LNCAP (cell line): ENCODE measurements around the gene TM4SF4.

ENCODE experiments used
- CTCF ChIP-seq: fragments of 450-650 bp; IDR thresholded peaks from 2 replicates; pipeline ENCODE4 v1.5.1; 2017; ENCODE audit warnings: mild to moderate bottlenecking

Gene TM4SF4

DNA sequence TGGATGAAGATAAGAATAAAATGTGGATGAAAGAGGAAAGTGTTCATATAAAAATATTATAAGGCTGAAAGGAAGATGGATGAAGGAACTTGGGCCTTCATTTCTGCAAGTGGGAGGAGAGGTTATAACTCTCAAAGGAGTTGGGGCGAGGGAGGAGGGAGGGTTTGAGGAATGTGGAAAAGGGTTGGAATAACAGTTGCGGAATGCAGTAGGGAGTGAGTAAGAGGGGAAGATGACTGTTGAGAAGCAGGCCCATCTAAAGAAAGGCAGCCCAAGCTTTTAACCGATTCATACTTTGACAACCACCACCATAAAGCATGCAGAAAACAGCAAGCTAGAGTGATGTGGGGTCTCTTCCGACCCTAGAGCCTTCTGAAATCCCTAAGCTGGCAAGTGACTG is 8.3 kb upstream of the TM4SF4 start:
- no peak for TF ChIP-seq CTCF

DNA sequence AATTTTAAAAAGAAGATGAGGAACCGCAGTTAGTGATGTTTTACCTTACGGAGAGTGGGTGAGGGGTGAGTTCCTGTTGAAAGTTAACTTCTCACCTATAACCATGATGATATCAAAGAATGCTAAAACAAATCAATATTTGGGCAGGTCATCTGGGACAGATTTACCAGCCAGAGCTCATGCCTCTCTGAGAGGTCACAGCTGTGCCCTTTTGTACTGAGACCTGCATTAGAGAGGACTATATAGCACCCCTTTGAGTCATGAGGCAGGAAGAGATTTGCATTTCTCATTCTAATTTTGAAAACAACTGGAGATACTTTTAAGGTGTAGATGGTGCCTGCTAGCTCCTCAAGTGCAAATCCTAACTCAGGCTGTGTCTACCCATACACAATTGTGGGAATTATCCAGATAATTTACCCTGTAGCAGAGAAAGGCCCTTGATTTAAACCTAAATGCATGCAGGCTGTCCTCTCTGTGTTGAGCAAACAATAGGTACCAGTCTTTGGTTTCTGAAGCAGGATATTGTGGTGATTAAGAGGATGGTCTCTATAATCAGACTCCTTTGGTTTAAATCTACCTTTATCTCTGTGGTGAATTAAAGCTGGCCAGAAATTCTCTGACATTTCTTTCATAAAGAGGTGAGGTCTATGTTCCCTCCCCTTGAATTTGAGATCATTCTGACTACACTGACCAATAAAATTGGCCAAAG is 5.8 kb upstream of the TM4SF4 start:
- no peak for TF ChIP-seq CTCF

DNA sequence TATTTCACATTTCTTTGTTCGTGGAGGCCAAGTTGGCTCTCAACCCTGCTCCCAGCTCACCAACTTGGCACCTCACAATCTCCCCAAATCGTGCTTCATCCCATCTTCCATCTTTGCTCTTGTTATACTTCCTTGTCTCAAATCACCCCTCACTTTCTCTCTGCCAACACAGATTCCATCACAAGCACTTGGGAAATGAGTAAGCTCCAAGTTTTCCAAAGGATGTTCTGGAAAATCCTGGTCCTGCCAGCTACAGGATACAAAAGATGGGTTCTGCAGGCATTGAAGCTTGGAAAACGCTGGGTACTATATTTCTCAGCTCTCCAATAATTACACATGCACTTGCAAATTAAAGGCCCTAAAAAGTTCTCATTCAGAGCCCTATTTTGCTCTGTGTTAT is 4.1 kb upstream of the TM4SF4 start:
- no peak for TF ChIP-seq CTCF

DNA sequence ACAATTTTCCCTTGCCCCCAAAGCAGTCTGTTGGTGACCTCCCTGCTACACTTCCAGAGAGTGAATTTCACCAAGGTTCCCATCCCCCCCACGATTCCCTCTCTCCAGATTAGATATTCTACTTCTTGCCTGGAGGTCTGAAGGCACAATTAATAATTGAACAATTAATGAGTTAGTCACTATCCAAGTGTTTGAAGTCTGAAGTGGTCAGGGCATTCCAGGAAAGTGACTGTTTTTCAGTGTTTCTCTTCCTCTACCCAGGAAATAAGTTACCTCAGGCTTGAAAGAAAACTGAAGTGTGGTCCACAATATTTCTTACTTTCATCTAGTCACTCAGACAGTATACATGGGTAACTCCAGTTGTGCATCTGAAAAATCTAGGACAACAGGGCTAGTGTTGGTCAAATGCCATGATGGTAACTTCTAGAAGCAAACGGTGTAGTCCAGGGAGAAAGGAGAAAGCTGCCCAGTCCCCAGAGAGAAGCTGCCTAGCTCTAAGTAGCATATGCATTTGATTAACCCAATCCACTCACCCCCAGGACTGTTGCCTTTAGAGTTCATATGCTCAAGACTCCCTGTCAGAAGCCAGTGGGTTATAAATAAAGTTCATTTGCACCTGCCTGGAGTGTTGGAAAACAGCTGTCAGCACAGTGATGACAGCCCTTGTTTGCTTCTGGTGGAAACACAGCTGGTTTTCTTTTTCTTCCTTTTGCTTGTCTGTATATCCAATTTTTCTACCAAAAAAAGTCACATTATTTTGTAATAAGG is 2.3 kb upstream of the TM4SF4 start:
- TF ChIP-seq CTCF = no peak

DNA sequence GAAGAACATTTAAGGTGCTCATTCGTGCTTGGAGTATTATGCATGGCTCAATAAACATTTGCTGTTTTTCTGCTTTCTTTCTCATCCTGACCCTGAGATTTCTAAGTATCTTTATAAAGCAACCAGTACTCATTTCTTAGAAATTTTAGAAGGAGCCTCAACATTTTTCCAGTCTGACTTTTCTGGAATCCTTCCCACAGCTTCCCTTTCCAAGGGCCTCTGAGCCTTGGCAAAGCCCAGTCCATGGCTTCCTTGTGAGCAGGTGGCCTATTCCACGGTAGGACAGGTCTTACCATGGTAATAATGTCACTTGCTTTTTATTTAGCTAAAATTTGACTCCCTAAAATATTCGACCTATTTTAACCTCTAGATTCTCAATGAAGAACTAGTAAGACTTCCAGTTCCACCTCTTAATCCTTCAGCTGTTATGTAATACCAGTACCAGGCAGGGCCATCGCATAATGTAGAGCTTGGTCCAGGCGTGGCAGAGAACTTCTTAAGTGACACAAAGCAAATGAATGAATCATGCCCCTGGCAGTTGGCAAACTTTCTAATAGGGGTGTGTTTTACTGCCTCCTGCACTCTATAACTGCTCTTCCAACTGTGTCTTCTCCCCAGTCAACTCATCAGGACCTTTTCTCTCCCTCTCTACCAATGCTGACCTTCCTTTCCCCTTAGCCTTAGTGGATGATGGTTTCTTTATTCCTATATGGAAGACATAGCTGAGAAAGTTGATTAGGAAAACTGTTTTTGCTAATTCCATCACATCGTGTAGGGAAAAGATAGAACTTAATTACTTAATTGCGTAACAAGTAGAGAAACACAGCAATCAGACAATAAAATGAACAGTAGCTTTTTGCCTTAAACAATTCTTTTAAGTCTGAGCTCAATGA is 894 bp upstream of the TM4SF4 start:
- TF ChIP-seq CTCF = no peak

- TF ChIP-seq CTCF = no peak
Observed at GRCh38 chr3:149475451-149476060, 1.1 kb downstream of the TM4SF4 start.

GRCh38 chr3:149476225-149476624 is 1.7 kb downstream of the TM4SF4 start:
- TF ChIP-seq CTCF = no peak
